ENCODE results near the gene KLK7. TPM values are rescaled to one million over a fixed set of nuclear protein-coding genes. Genes with fewer than 3 reads are reported as not detected.

KLK7 gene
- total RNA-seq, 1 donor from 2014 or later: 1.3 TPM

- H3K4me1 Mint-ChIP-seq: peaks cover 9% of the 10 kb centered on the region
- no peaks in the 10 kb centered on the region for H3K9me3 Mint-ChIP-seq
- H3K27me3 Mint-ChIP-seq (ENCODE audit: low read depth): peaks cover 58% of the 10 kb centered on the region
- no peak overlapping the region for H3K27ac Mint-ChIP-seq
- no peak for DNase-seq (ENCODE audit: low spot score in 2 of 2, unreplicated experiment in 2 of 2)
- no peak overlapping the region for H3K4me3 Mint-ChIP-seq
- no peaks in the 10 kb centered on the region for H3K36me3 Mint-ChIP-seq
- TF ChIP-seq CTCF (IDR thresholded peaks at IDR 0.05; ENCODE audit: unreplicated experiment): no peak
Observed at GRCh38 chr19:51024924-51025323, 41.2 kb upstream of the KLK7 start.

- DNase-seq (ENCODE audit: low spot score in 2 of 2, unreplicated experiment in 2 of 2): no peak
- Mint-ChIP-seq H3K36me3 (no peaks in the 10 kb centered on the region), H3K4me1 (peaks cover 12% of the 10 kb centered on the region), H3K4me3 (no peak overlapping the region), H3K27me3 (ENCODE audit: low read depth) (peaks cover 68% of the 10 kb centered on the region), H3K9me3 (no peaks in the 10 kb centered on the region), H3K27ac (no peak overlapping the region)
- TF ChIP-seq CTCF (IDR thresholded peaks at IDR 0.05; ENCODE audit: unreplicated experiment): no peak
Observed at GRCh38 chr19:51023946-51024345, 40.2 kb upstream of the KLK7 start.

GRCh38 chr19:51022526-51022925 lies 38.8 kb upstream of the KLK7 start:
- H3K27me3 Mint-ChIP-seq (ENCODE audit: low read depth): peaks cover 76% of the 10 kb centered on the region
- H3K9me3 Mint-ChIP-seq: no peaks in the 10 kb centered on the region
- H3K4me3 Mint-ChIP-seq: no peak overlapping the region
- H3K4me1 Mint-ChIP-seq: peaks cover 18% of the 10 kb centered on the region
- no peaks in the 10 kb centered on the region for H3K36me3 Mint-ChIP-seq
- H3K27ac Mint-ChIP-seq: no peak overlapping the region
- TF ChIP-seq CTCF (IDR thresholded peaks at IDR 0.05; ENCODE audit: unreplicated experiment): no peak
- DNase-seq (ENCODE audit: low spot score in 2 of 2, unreplicated experiment in 2 of 2): no peak

GRCh38 chr19:51020988-51021651 lies 37.4 kb upstream of the KLK7 start:
- H3K36me3 Mint-ChIP-seq: no peaks in the 10 kb centered on the region
- peak; percentile 26 for TF ChIP-seq CTCF (IDR thresholded peaks at IDR 0.05; ENCODE audit: unreplicated experiment)
- no peak overlapping the region for H3K27ac Mint-ChIP-seq
- no peaks in the 10 kb centered on the region for H3K9me3 Mint-ChIP-seq
- H3K27me3 Mint-ChIP-seq (ENCODE audit: low read depth): peaks cover 83% of the 10 kb centered on the region
- H3K4me1 Mint-ChIP-seq: peaks cover 21% of the 10 kb centered on the region
- H3K4me3 Mint-ChIP-seq: no peak overlapping the region
- no peak for DNase-seq (ENCODE audit: low spot score in 2 of 2, unreplicated experiment in 2 of 2)

- no peak for DNase-seq (ENCODE audit: low spot score in 2 of 2, unreplicated experiment in 2 of 2)
- Mint-ChIP-seq H3K36me3 (no peaks in the 10 kb centered on the region), H3K27ac (peak within 1 kb of the TSS; percentile 47), H3K27me3 (ENCODE audit: low read depth) (peaks cover 90% of the 10 kb centered on the region), H3K4me3 (peak within 1 kb of the TSS; percentile 60), H3K9me3 (no peaks in the 10 kb centered on the region), H3K4me1 (peaks cover 21% of the 10 kb centered on the region)
- no peak for TF ChIP-seq CTCF (IDR thresholded peaks at IDR 0.05; ENCODE audit: unreplicated experiment)
Observed at GRCh38 chr19:51019544-51019925, 35.8 kb upstream of the KLK7 start, which contains the start of gene KLK10. Gene KLK10, minus strand, starts transcription at chr19:51019709. Its CDS starts 579 bp downstream, at chr19:51019130.

Measured in mesothelial cell of epicardium (in vitro differentiated cells).